HG03520 (cell line): Measurements from ENCODE around the gene YIF1A.

Source experiments
- ATAC-seq: cut with Tn5 transposase; IDR thresholded peaks from one replicate; pipeline ENCODE4 v1.9.1; 2021; ENCODE audit warnings: mild to moderate bottlenecking, moderate library complexity; ENCODE audit not compliant: unreplicated experiment

Gene YIF1A

GRCh38 chr11:66288671-66289547, at the start of gene YIF1A:
Gene YIF1A, minus strand, starts transcription at chr11:66289143. Its CDS starts 158 bp downstream, at chr11:66288985.
- ATAC-seq: peak; percentile 86

GRCh38 chr11:66337103-66337899, 48.4 kb upstream of the YIF1A start:
- ATAC-seq: no peak

GRCh38 chr11:66336234-66337102, 47.5 kb upstream of the YIF1A start, which contains the start of gene RIN1:
Gene RIN1, minus strand, starts transcription at chr11:66336434. Its CDS starts 32 bp downstream, at chr11:66336402.
- ATAC-seq: peak; percentile 60

GRCh38 chr11:66335531-66336233, 46.7 kb upstream of the YIF1A start:
- no peak for ATAC-seq

GRCh38 chr11:66334605-66335442, 45.9 kb upstream of the YIF1A start:
- ATAC-seq: no peak

- ATAC-seq: no peak
Measured at GRCh38 chr11:66333896-66334604, 45.1 kb upstream of the YIF1A start.

- ATAC-seq: no peak
Measured at GRCh38 chr11:66333220-66333877, 44.4 kb upstream of the YIF1A start.

- no peak for ATAC-seq
Measured at GRCh38 chr11:66332371-66333219, 43.7 kb upstream of the YIF1A start.

- no peak for ATAC-seq
Measured at GRCh38 chr11:66331542-66332370, 42.8 kb upstream of the YIF1A start.

GRCh38 chr11:66330931-66331330, 42.0 kb upstream of the YIF1A start:
- ATAC-seq: no peak

GRCh38 chr11:66329165-66329673, 40.3 kb upstream of the YIF1A start:
- ATAC-seq: no peak

GRCh38 chr11:66328302-66329144, 39.6 kb upstream of the YIF1A start:
- no peak for ATAC-seq

- no peak for ATAC-seq
Measured at GRCh38 chr11:66328031-66328301, 39.0 kb upstream of the YIF1A start.

- ATAC-seq: no peak
Measured at GRCh38 chr11:66327171-66328030, 38.5 kb upstream of the YIF1A start.
